Activated B cell treated with CpG ODN at 0.5 μM for 24 hours (primary cell): ENCODE measurements around the gene HDAC1. TPM values are rescaled to one million over a fixed set of nuclear protein-coding genes. Genes with fewer than 3 reads are reported as not detected.
"Not testable (repeated sequence)": the region's sequence is repeated elsewhere in the genome, so short reads cannot be mapped to it uniquely, and the experiment has no call there.

ENCODE experiments used
- ATAC-seq: fragments of 200-7000 bp; cut with Tn5 transposase; one replicate; pipeline ENCODE4 v1.10.0; 2021; ENCODE audit warnings: low read depth, mild to moderate bottlenecking, moderate library complexity
- CTCF ChIA-PET: fragments of 350-600 bp; sonication (Branson Sonifier 250); formaldehyde crosslinking; loops from one replicate; lab custom pipeline; 2021; ENCODE audit warnings: antibody characterized with exemption; lab: Charles Lee
- POLR2A ChIA-PET: fragments of 350-600 bp; sonication (Branson Sonifier 250); formaldehyde crosslinking; loops from one replicate; lab custom pipeline; 2021; ENCODE audit warnings: antibody characterized with exemption; lab: Charles Lee
- DNase-seq: peaks from one replicate; pipeline ENCODE4 v3.0.0; 2022
- H3K27ac Mint-ChIP-seq: one replicate; pipeline ENCODE4 v1.8.0; 2020; ENCODE audit warnings: mixed read lengths
- H3K27me3 Mint-ChIP-seq: one replicate; pipeline ENCODE4 v1.8.0; 2021; ENCODE audit warnings: mixed read lengths
- H3K36me3 Mint-ChIP-seq: one replicate; pipeline ENCODE4 v1.8.0; 2021; ENCODE audit warnings: low read depth, mixed read lengths
- H3K4me1 Mint-ChIP-seq: one replicate; pipeline ENCODE4 v1.8.0; 2021; ENCODE audit warnings: mixed read lengths
- H3K4me3 Mint-ChIP-seq: one replicate; pipeline ENCODE4 v1.8.0; 2020; ENCODE audit warnings: mild to moderate bottlenecking, mixed read lengths
- H3K9me3 Mint-ChIP-seq: one replicate; pipeline ENCODE4 v1.8.0; 2020; ENCODE audit warnings: mixed read lengths
- CTCF ChIP-seq: fragments of 200-600 bp; IDR thresholded peaks from one replicate; pipeline ENCODE4 v1.8.0; 2022; ENCODE audit warnings: antibody characterized with exemption, mild to moderate bottlenecking
- intact Hi-C: fragments of 100-400 bp; cut with micrococcal nuclease; formaldehyde crosslinking; loops from one replicate; pipeline ENCODE4 v1.15.1; 2024
- total RNA-seq: library from RNA; stranded (reverse); gene quantifications from 2 replicates; pipeline ENCODE4 v1.2.3, GENCODE V29; 2022

Gene HDAC1
- total RNA-seq, 1 donor from 2014 or later: 212 TPM

GRCh38 chr1:32352831-32353383 lies 61.0 kb downstream of the HDAC1 start:
- Mint-ChIP-seq H3K4me1 (peaks cover 24% of the 10 kb centered on the region), H3K4me3 (peak overlapping the region; percentile 66), H3K9me3 (no peaks in the 10 kb centered on the region), H3K36me3 (no peaks in the 10 kb centered on the region), H3K27me3 (no peaks in the 10 kb centered on the region), H3K27ac (no peak overlapping the region)
- CTCF ChIA-PET: interaction anchor here (1.2 kb wide), 1 partner anchor 112 kb away, joined by 4 read pairs; no protein-coding TSS in a partner anchor
- POLR2A ChIA-PET: interaction anchor here (0.7 to 6.5 kb wide), 8 partner anchors 8 to 105 kb away, joined by 3 to 121 read pairs (median 3); partner anchors contain the start of genes FAM229A and MARCKSL1
- no peak for TF ChIP-seq CTCF
- DNase-seq (no peak), ATAC-seq (no peak)
- intact Hi-C loops: loop anchor here (5.0 kb wide), 1 partner anchor 61 kb away; the partner anchor contains the start of gene HDAC1

- Mint-ChIP-seq H3K9me3 (no peaks in the 10 kb centered on the region), H3K27me3 (no peaks in the 10 kb centered on the region), H3K27ac (no peak overlapping the region), H3K36me3 (no peaks in the 10 kb centered on the region), H3K4me1 (peaks cover 27% of the 10 kb centered on the region), H3K4me3 (peak overlapping the region; percentile 44)
- DNase-seq (no peak), ATAC-seq (no peak)
- ChIA-PET POLR2A (interaction anchor here (0.6 to 6.5 kb wide), 6 partner anchors 7 to 62 kb away, joined by 3 to 121 read pairs (median 4); partner anchors contain the start of genes BSDC1, FAM229A, HDAC1 and MARCKSL1), CTCF (interaction anchor here (1.2 kb wide), 1 partner anchor 113 kb away, joined by 4 read pairs; no protein-coding TSS in a partner anchor)
- intact Hi-C loops: loop anchor here (5.0 kb wide), 1 partner anchor 61 kb away; the partner anchor contains the start of gene HDAC1
- TF ChIP-seq CTCF: no peak
Observed at GRCh38 chr1:32353431-32353830, 61.5 kb downstream of the HDAC1 start.

GRCh38 chr1:32353886-32354570 lies 62.1 kb downstream of the HDAC1 start:
- Mint-ChIP-seq H3K27ac (peak overlapping the region; percentile 13), H3K9me3 (no peaks in the 10 kb centered on the region), H3K4me3 (peak overlapping the region; percentile 39), H3K4me1 (peaks cover 25% of the 10 kb centered on the region), H3K36me3 (no peaks in the 10 kb centered on the region), H3K27me3 (no peaks in the 10 kb centered on the region)
- no peak for ATAC-seq
- intact Hi-C loops: loop anchor here (5.0 kb wide), 1 partner anchor 62 kb away; the partner anchor contains the start of gene HDAC1
- POLR2A ChIA-PET: interaction anchor here (0.6 to 6.5 kb wide), 7 partner anchors 14 to 62 kb away, joined by 3 to 121 read pairs (median 4); partner anchors contain the start of genes BSDC1, HDAC1 and MARCKSL1
- no peak for DNase-seq
- TF ChIP-seq CTCF: no peak
- CTCF ChIA-PET: no interaction called here

- DNase-seq, H3K36me3 Mint-ChIP-seq, H3K9me3 Mint-ChIP-seq, intact Hi-C loops, ATAC-seq, H3K27ac Mint-ChIP-seq, CTCF ChIA-PET, H3K27me3 Mint-ChIP-seq, H3K4me3 Mint-ChIP-seq: not testable (repeated sequence)
- POLR2A ChIA-PET: interaction anchor here (2.4 to 6.5 kb wide), 2 partner anchors 16 to 19 kb away, joined by 9 to 121 read pairs; partner anchors contain the start of gene MARCKSL1
- H3K4me1 Mint-ChIP-seq: peaks cover 30% of the 10 kb centered on the region
Observed at GRCh38 chr1:32355778-32356177, 63.9 kb downstream of the HDAC1 start.

GRCh38 chr1:32356478-32356877 lies 64.6 kb downstream of the HDAC1 start:
- ChIA-PET CTCF (no interaction called here), POLR2A (interaction anchor here (2.4 kb wide), 1 partner anchor 16 kb away, joined by 9 read pairs; no protein-coding TSS in a partner anchor)
- no peak for ATAC-seq
- Mint-ChIP-seq H3K27me3 (no peaks in the 10 kb centered on the region), H3K4me3 (no peak overlapping the region), H3K4me1 (peaks cover 28% of the 10 kb centered on the region), H3K36me3 (no peaks in the 10 kb centered on the region), H3K27ac (no peak overlapping the region), H3K9me3 (no peaks in the 10 kb centered on the region)
- no peak for DNase-seq
- intact Hi-C loops: no loop called here
- no peak for TF ChIP-seq CTCF
